ENCODE measurements around the gene CCDC121. TPM values are rescaled to one million over a fixed set of nuclear protein-coding genes. Genes with fewer than 3 reads are reported as not detected.

The CCDC121 gene, protein sequence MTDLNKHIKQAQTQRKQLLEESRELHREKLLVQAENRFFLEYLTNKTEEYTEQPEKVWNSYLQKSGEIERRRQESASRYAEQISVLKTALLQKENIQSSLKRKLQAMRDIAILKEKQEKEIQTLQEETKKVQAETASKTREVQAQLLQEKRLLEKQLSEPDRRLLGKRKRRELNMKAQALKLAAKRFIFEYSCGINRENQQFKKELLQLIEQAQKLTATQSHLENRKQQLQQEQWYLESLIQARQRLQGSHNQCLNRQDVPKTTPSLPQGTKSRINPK
- total RNA-seq (2022; extraction: Qiagen RNA extraction) = 3.4 to 4.4 TPM (median 4.0 TPM) in 5 replicates

DNA sequence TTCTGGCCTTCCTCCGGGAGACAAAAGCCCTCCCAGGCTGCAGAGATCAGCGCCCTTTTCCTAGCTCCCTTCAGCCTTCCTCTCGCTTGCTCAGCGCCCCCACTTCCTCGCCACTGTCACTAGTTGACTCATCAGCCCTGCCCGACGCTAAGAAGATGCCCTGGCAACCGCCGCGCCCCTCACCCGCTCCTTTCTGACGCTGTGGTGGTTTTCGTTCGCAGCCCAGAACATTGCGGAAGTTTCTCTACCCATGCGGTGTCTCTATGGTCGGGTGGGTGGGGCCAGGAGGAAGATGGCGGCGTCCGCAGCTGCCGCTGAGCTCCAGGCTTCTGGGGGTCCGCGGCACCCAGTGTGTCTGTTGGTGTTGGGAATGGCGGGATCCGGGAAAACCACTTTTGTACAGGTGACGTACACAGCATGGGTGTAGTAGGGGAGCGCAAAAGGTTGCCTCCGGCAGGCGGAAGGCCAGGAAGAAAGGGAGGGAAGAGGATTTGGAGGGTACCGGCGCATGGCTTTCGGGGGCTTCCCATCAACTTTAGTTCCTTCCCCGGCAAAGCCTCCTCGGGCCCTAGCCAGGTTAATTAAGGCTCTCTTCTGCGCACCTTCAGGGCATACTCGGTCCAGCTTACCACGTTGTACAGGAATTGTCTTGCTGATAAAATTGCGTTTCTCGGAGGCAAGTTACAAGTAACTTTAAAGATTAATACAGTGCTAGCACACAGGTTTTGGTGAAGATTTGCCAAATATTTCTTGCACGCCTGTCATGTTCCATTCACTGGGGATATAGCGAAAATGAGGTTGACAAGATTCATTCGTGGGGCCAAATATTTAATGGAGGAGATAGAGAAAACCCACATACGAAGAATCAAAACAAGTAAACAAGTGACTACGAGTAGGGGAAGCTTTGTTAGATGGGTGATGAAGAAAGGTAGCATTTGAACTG is at the start of gene CCDC121, which contains the start of gene GPN1:
Gene CCDC121 (minus strand): TSS at position 246 of the 943 bp plus-strand sequence. CDS start 1,213 bp downstream, outside the sequence.
Gene GPN1 (plus strand): TSS at position 284 of the 943 bp plus-strand sequence. CDS start 9 bp downstream, at position 293.

DNA sequence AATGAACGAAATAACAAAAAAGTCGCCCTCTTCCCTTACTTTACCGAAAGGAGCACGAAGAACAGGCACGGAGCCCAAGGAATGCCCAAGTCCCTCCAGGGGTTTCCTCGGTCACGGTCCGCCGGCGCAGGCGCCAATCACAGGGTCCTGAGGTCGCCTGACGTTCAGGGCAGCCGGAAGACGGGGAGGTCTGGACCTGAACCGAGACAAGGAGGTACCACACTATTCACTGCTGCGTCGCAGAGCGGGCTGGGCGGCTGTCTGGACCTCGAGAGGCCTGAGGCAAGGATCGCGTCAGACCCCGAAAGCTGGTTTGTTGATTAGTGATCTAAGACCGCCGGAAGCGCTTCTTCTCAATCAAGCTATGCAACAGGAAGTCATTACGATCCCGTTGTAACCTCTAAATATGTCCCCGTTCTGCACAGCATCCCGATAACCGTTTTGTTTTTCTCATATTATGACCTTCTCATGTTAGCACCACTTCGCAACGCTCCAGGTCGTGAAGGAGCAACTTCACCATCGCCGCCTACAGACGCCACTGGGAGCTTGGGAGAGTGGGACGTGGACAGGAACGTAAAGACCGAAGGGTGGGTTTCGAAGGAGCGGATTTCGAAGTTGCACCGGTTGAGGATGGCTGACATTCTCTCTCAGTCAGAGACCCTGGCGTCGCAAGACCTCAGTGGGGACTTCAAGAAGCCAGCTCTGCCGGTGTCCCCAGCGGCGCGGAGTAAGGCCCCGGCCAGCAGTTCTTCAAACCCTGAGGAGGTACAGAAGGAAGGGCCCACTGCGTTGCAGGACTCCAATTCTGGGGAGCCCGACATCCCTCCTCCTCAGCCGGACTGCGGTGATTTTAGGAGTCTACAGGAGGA is 34.7 kb upstream of the CCDC121 start, which contains the start of the genes SLC4A1AP and SUPT7L:
Gene SLC4A1AP (plus strand): TSS at position 605 of the 869 bp plus-strand sequence. CDS start 26 bp downstream, at position 631.
Gene SUPT7L (minus strand): TSS at position 330 of the 869 bp plus-strand sequence. CDS start 1,422 bp downstream, outside the sequence.

DNA sequence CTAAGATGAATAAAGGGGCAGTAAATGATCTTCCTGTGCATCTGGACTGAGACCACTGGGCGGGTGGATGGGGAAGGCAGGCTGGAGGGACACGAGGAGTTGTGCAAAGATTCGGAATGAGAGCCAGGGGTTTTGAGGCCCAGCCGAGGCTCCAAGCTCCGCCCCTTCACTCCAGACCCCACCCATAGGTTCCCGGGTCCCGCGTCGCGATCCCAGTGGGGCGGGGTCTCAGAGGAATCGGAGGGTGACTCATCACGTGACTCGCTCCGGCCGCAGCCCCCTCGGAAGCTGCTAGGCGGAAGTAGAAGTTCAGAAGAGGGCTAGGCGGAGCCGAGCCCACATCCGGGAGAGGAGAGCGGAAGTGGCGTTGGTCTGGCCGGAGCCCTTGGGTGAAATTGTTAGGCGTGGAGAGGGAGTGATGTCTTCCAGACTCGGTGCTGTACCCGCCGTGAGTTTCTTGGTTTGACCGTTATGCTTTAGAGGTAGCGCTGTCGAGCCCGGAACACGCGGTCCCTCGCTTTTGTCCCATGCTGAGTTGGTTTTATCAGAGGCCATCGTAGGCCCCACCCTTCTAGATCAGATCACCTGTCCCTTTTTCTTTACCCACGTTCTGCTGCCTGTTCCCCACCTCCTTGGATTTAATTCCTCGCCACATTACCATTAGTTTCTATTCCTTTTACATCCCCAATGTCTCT is 46.0 kb downstream of the CCDC121 start, which contains the start of gene ZNF512:
Gene ZNF512 (plus strand): TSS at position 348 of the 695 bp plus-strand sequence. CDS start 71 bp downstream, at position 419.

Other genes with a start within 250 kb of the CCDC121 start
- 11.8 to 14.7 TPM (median 13.8 TPM) in 5 replicates for gene ZNF513, start 248.3 kb downstream of the CCDC121 start, total RNA-seq (2022; extraction: Qiagen RNA extraction)
- 156 to 166 TPM (median 158 TPM) in 5 replicates for gene PPM1G, start 219.4 kb downstream of the CCDC121 start, total RNA-seq (2022; extraction: Qiagen RNA extraction)
- 122 to 134 TPM (median 129 TPM) in 5 replicates for gene NRBP1, start 200.4 kb downstream of the CCDC121 start, total RNA-seq (2022; extraction: Qiagen RNA extraction)
- 0.47 to 0.72 TPM (median 0.61 TPM) in 4 of 5 replicates, not detected in the other for gene KRTCAP3, start 186.6 kb downstream of the CCDC121 start, total RNA-seq (2022; extraction: Qiagen RNA extraction)
- gene IFT172, start 139.3 kb downstream of the CCDC121 start, total RNA-seq (2022; extraction: Qiagen RNA extraction) = 7.7 to 8.7 TPM (median 8.3 TPM) in 5 replicates
- gene FNDC4, start 133.8 kb downstream of the CCDC121 start, total RNA-seq (2022; extraction: Qiagen RNA extraction) = 4.2 to 5.4 TPM (median 4.5 TPM) in 5 replicates
- gene GCKR, start 132.2 kb downstream of the CCDC121 start, total RNA-seq (2022; extraction: Qiagen RNA extraction) = 0.10 to 0.42 TPM (median 0.32 TPM) in 5 replicates
- 14.8 to 19.7 TPM (median 17.7 TPM) in 5 replicates for gene ZNF512, start 46.0 kb downstream of the CCDC121 start, total RNA-seq (2022; extraction: Qiagen RNA extraction)
- gene GPN1, start within 50 bp of the CCDC121 start, total RNA-seq (2022; extraction: Qiagen RNA extraction) = 54.7 to 64.0 TPM (median 56.6 TPM) in 5 replicates
- 25.1 to 32.9 TPM (median 32.8 TPM) in 5 replicates for gene SUPT7L, start 34.6 kb upstream of the CCDC121 start, total RNA-seq (2022; extraction: Qiagen RNA extraction)
- 27.0 to 35.9 TPM (median 28.8 TPM) in 5 replicates for gene SLC4A1AP, start 34.9 kb upstream of the CCDC121 start, total RNA-seq (2022; extraction: Qiagen RNA extraction)
- 314 to 497 TPM (median 353 TPM) in 5 replicates for gene MRPL33, start 142.7 kb upstream of the CCDC121 start, total RNA-seq (2022; extraction: Qiagen RNA extraction)

All from A549 treated with AZD2906 at 1 μM for 4 hours (cell line).